ENCODE data around the gene UFD1. TPM values are rescaled to one million over a fixed set of nuclear protein-coding genes. Genes with fewer than 3 reads are reported as not detected.

UFD1 gene
- polyA plus RNA-seq, 3 donors = 39.6 to 73.8 (median 73.4) TPM

- WGBS, 3 donors = 94 to 99% (median 98%) methylated on average over 4 of the region's 4 CpGs
These were observed 20.9 kb upstream of the UFD1 start for GRCh38 chr22:19499880-19500242.

GRCh38 chr22:19499236-19499879 lies 20.4 kb upstream of the UFD1 start:
- no peak overlapping the region for H3K27ac ChIP-seq (ENCODE audit: low read depth, low read length)
- 94 to 99% (median 98%) methylated on average over 7 of the region's 7 CpGs for WGBS, 3 donors

More at GRCh38 chr22:19499880-19500242, 20.9 kb upstream of the UFD1 start:
- H3K27ac ChIP-seq (ENCODE audit: low read depth, low read length) = no peak overlapping the region

- 87 to 99% (median 96%) methylated on average over 3 of the region's 3 CpGs for WGBS, 3 donors
- no peak overlapping the region for H3K27ac ChIP-seq (ENCODE audit: low read depth, low read length)
These were observed 19.8 kb upstream of the UFD1 start for GRCh38 chr22:19498866-19499190.

- 90 to 98% (median 95%) methylated on average over 7 of the region's 7 CpGs for WGBS, 3 donors
- no peak overlapping the region for H3K27ac ChIP-seq (ENCODE audit: low read depth, low read length)
These were observed 19.3 kb upstream of the UFD1 start for GRCh38 chr22:19498154-19498865.

- 55 to 66% (median 59%) methylated on average over 3 of the region's 3 CpGs for WGBS, 3 donors
- no peak overlapping the region for H3K27ac ChIP-seq (ENCODE audit: low read depth, low read length)
These were observed 18.3 kb upstream of the UFD1 start for GRCh38 chr22:19497245-19497644.

GRCh38 chr22:19496324-19496630 lies 17.3 kb upstream of the UFD1 start:
- WGBS, 3 donors = 96% methylated on average over 3 of the region's 3 CpGs

GRCh38 chr22:19495562-19496323 lies 16.8 kb upstream of the UFD1 start:
- no peak overlapping the region for H3K27ac ChIP-seq (ENCODE audit: low read depth, low read length)
- WGBS, 3 donors = 61 to 78% (median 67%) methylated on average over 5 of the region's 5 CpGs

More at GRCh38 chr22:19496324-19496630, 17.3 kb upstream of the UFD1 start:
- no peak overlapping the region for H3K27ac ChIP-seq (ENCODE audit: low read depth, low read length)

GRCh38 chr22:19494676-19495173 lies 15.7 kb upstream of the UFD1 start:
- no peak overlapping the region for H3K27ac ChIP-seq (ENCODE audit: low read depth, low read length)
- WGBS, 3 donors = 93 to 97% (median 94%) methylated on average over 6 of the region's 6 CpGs

- no peak overlapping the region for H3K27ac ChIP-seq (ENCODE audit: low read depth, low read length)
- 96 to 98% (median 97%) methylated on average over 8 of the region's 8 CpGs for WGBS, 3 donors
These were observed 15.1 kb upstream of the UFD1 start for GRCh38 chr22:19494001-19494560.

GRCh38 chr22:19492504-19493174 lies 13.6 kb upstream of the UFD1 start:
- no peak overlapping the region for H3K27ac ChIP-seq (ENCODE audit: low read depth, low read length)
- 89 to 94% (median 91%) methylated on average over 6 of the region's 6 CpGs for WGBS, 3 donors

GRCh38 chr22:19490628-19491230 lies 11.7 kb upstream of the UFD1 start:
- H3K27ac ChIP-seq (ENCODE audit: low read depth, low read length) = no peak overlapping the region
- WGBS, 3 donors = 93 to 98% (median 95%) methylated on average over 5 of the region's 5 CpGs

GRCh38 chr22:19488884-19489843 lies 10.2 kb upstream of the UFD1 start:
- no peak overlapping the region for H3K27ac ChIP-seq (ENCODE audit: low read depth, low read length)
- WGBS, 3 donors = 85 to 89% (median 86%) methylated on average over 7 of the region's 7 CpGs

- 92 to 97% (median 96%) methylated on average over 2 of the region's 2 CpGs for WGBS, 3 donors
- H3K27ac ChIP-seq (ENCODE audit: low read depth, low read length) = no peak overlapping the region
These were observed 9.3 kb upstream of the UFD1 start for GRCh38 chr22:19488285-19488684.

GRCh38 chr22:19483481-19484244 lies 4.7 kb upstream of the UFD1 start:
- 77 to 81% (median 79%) methylated on average over 8 of the region's 8 CpGs for WGBS, 3 donors
- H3K27ac ChIP-seq (ENCODE audit: low read depth, low read length) = no peak overlapping the region

- no peak overlapping the region for H3K27ac ChIP-seq (ENCODE audit: low read depth, low read length)
- WGBS, 3 donors = 92 to 94% (median 93%) methylated on average over 9 of the region's 9 CpGs
These were observed 3.3 kb upstream of the UFD1 start for GRCh38 chr22:19482297-19482696.

GRCh38 chr22:19480789-19481188 lies 1.8 kb upstream of the UFD1 start:
- H3K27ac ChIP-seq (ENCODE audit: low read depth, low read length) = no peak overlapping the region
- 64 to 74% (median 66%) methylated on average over 10 of the region's 10 CpGs for WGBS, 3 donors

GRCh38 chr22:19480173-19480568 lies 1.2 kb upstream of the UFD1 start:
- H3K27ac ChIP-seq (ENCODE audit: low read depth, low read length) = no peak overlapping the region
- WGBS, 3 donors = 0 to 1% (median 1%) methylated on average over 15 of the region's 15 CpGs
